Omental fat pad (tissue), 4 donors: ENCODE results near the gene KIF5C. TPM values are rescaled to one million over a fixed set of nuclear protein-coding genes. Genes with fewer than 3 reads are reported as not detected.

Experiments
- ATAC-seq: fragments of 150-250 bp; one replicate; pipeline ENCODE4 v1.9.1; 2016; ENCODE audit warnings: mild to moderate bottlenecking, moderate library complexity; ENCODE audit not compliant: low FRiP score
- DNase-seq: peaks from one replicate; pipeline ENCODE4 v3.0.0-alpha.2; 2019; ENCODE audit warnings: low spot score
- total RNA-seq, 4 donors: library from RNA; depleted of rRNA; stranded (reverse); fragments of >200 nt; gene quantifications; one replicate each; pipeline ENCODE4 v1.1.0, GENCODE V29; 2016
- TF ChIP-seq, protein P1 (sequence below), 3 donors: fragments of 450-650 bp; IDR thresholded peaks; one replicate each; pipeline ENCODE4 v1.5.1; 2016 to 2017; ENCODE audit warnings: antibody characterized with exemption in 3 of 3, mild to moderate bottlenecking in 3 of 3, moderate library complexity in 2 of 3

KIF5C gene
- total RNA-seq, 4 donors from 2014 or later = 0.88 to 4.5 (median 2.4) TPM

DNA sequence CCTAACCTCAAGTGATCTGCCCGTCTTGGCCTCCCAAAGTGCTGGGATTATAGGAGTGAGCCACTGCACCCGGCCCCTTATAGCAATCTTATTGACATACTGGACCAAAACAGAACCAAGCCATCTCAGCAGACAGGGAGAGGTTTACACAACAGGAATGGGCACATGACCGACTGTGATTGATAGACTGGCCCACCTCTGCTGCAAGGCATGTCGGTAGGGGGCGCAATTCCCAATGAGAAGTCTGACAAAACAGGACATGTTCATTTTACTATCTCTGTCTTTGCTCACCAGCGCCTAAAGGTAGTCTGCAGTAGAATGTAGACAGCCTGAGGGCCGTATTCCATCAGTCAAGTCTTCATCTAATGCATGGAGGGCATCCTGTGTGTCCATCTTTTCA lies 165.4 kb downstream of the KIF5C start:
- no peak for ATAC-seq
- DNase-seq = no peak
- TF ChIP-seq, protein P1, sequence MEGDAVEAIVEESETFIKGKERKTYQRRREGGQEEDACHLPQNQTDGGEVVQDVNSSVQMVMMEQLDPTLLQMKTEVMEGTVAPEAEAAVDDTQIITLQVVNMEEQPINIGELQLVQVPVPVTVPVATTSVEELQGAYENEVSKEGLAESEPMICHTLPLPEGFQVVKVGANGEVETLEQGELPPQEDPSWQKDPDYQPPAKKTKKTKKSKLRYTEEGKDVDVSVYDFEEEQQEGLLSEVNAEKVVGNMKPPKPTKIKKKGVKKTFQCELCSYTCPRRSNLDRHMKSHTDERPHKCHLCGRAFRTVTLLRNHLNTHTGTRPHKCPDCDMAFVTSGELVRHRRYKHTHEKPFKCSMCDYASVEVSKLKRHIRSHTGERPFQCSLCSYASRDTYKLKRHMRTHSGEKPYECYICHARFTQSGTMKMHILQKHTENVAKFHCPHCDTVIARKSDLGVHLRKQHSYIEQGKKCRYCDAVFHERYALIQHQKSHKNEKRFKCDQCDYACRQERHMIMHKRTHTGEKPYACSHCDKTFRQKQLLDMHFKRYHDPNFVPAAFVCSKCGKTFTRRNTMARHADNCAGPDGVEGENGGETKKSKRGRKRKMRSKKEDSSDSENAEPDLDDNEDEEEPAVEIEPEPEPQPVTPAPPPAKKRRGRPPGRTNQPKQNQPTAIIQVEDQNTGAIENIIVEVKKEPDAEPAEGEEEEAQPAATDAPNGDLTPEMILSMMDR (IDR thresholded peaks at IDR 0.05) = no peak

DNA sequence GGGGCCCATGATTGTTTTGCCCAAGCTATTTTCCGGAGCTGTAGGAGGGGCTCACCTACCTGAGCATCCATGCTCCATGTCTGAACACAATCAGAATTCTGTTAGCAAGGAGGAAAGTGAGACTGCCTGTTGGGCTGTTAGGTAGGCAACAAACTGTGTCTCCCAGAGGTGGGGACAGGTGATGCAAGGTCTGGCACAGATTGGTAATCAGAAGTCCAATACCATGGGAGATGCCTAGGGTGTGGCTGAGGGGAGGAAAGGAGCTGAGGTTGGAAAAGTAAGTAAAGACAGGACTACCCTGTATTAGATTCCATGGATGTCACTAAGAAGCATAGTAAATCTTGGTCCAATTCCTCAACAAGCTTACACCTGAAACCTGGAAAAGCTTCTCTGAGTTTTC lies 166.5 kb downstream of the KIF5C start:
- no peak for DNase-seq
- TF ChIP-seq, protein P1 (IDR thresholded peaks at IDR 0.05) = no peak
- ATAC-seq = no peak

DNA sequence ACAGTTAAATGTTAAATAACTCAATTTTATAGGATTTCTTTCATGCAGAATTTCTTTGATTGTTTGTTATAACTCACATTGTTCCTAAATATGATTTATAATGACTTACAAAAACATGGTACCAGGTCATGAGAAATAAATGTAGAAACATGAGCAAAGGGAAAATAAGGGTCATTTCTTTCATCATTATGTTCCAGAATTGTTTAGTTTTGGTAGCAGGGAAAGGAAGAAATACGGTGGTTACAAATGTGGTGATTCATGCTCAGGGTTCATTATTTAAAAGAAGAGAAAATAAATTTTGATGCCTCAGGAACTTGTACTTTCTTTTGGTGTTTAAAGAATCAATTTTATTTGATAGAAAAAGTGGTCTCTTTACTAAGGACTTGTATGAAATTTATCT lies 167.9 kb downstream of the KIF5C start:
- ATAC-seq (no peak), DNase-seq (no peak)
- TF ChIP-seq, protein P1 (IDR thresholded peaks at IDR 0.05) = no peak

DNA sequence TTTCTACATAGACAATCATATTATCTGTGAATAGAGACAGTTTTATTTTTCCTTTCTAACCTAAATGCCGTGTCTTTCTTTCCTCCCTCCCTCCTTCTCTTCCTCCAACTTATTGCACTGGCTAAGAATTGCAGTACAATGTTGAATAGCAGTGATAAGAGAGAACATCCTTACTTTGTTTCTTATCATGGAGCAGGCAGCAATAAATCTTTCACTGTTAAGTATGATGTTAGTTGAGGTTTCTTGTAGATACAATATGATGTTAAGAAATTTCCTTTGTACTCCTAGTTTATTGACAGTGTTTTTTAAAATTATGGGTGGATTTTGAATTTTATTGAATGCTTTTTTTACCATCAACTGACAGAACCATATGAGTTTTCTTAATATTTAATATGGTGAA lies 169.5 kb downstream of the KIF5C start:
- DNase-seq (no peak), ATAC-seq (no peak)
- TF ChIP-seq, protein P1 (IDR thresholded peaks at IDR 0.05) = no peak

DNA sequence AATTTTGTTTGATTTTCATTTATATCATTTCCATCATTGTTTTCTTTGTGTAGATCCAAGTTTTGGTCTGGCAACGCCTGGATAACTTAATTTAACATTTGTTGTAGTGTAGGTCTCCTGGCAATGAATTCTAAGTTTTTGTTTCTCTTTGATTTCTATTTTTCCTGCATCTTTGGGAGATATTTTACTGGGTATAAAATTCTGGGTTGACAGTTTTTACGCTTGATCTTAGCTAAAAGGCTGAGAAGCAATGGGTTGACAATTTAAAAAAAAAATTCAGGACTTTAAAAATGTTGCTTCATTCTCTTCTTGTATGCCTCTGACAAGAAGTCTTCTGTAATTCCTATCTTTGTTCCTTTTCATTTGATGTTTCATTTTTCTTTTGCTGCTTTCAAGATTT lies 172.1 kb downstream of the KIF5C start:
- TF ChIP-seq, protein P1 (IDR thresholded peaks at IDR 0.05) = no peak
- DNase-seq (no peak), ATAC-seq (no peak)

DNA sequence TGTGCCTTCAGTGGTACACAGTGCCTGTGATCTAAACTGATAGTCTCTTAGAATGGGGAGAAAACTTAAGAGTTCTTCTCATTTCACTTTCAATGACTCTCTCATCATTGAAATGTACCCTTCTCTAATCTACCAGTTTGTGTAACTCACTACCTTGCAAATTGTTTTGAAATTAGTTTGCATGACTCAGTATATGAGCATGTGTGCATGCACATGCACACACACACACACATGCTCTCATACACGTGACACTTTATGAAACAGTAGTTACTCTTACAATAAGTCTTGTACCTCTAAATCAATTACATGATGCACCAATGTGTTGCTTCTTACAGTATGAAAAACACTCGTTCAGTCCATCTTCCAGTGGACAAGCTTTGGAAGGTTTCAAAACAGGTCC lies 174.1 kb downstream of the KIF5C start:
- ATAC-seq (no peak), DNase-seq (no peak)
- TF ChIP-seq, protein P1 (IDR thresholded peaks at IDR 0.05) = no peak

DNA sequence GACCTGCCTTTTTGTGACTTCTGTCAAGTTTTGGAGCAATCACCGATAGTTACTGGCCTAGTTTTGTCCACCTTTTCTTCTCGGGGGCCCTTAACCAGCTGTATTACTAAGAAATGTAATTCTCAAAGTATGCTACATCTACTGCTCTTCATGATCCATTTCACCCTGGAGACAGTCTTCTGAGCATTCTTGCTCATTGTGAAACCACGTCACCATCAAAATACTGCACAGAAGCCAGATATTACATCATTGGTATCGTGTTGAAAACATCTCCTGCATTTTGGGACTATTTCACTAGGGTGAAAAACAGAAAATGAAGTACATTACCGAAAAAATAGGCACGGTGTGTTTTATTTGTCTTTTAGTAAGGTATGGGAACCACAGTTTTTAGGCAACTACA lies 175.2 kb downstream of the KIF5C start:
- ATAC-seq (no peak), DNase-seq (no peak)
- TF ChIP-seq, protein P1 (IDR thresholded peaks at IDR 0.05) = no peak
